CD14-positive monocyte (primary cell): ENCODE results near the gene IGDCC3. TPM values are rescaled to one million over a fixed set of nuclear protein-coding genes. Genes with fewer than 3 reads are reported as not detected.

Experiments
- DNase-seq, 3 donors: peaks; one replicate each; pipeline ENCODE4 v3.0.0-alpha.2; 2011 to 2022
- H2AFZ ChIP-seq: 2 replicates; pipeline ENCODE4 v1.6.0; 2012; ENCODE audit warnings: mild to moderate bottlenecking, low read depth, low read length, inconsistent platforms; ENCODE audit not compliant: insufficient read depth, poor library complexity, severe bottlenecking
- H3K27ac ChIP-seq, 2 donors: 1 replicate in 1 of 2; 2 replicates in 1 of 2; pipeline ENCODE4 v1.5.1; 2012 to 2013; ENCODE audit warnings: low read length in 2 of 2, control low read depth in 1 of 2, inconsistent platforms in 1 of 2, low read depth in 1 of 2, mild to moderate bottlenecking in 1 of 2
- H3K27me3 ChIP-seq, 2 donors: one replicate each; pipeline versions ENCODE4 v1.6.0 to v1.6.1; 2011 to 2013; ENCODE audit warnings: low read length in 2 of 2; ENCODE audit not compliant: control insufficient read depth in 2 of 2, insufficient read depth in 2 of 2
- H3K36me3 ChIP-seq, 2 donors: replicated peaks in 1 of 2; 1 replicate in 1 of 2; 2 replicates in 1 of 2; pipeline versions ENCODE4 v1.5.1 to v1.6.1; 2012 to 2013; ENCODE audit warnings: low read length in 2 of 2, control low read depth in 1 of 2, inconsistent platforms in 1 of 2, mild to moderate bottlenecking in 1 of 2; ENCODE audit not compliant: insufficient read depth in 2 of 2, control insufficient read depth in 1 of 2
- H3K4me1 ChIP-seq, 2 donors: 1 replicate in 1 of 2; 2 replicates in 1 of 2; pipeline versions ENCODE4 v1.5.1 to v1.6.1; 2012 to 2013; ENCODE audit warnings: low read length in 2 of 2, control low read depth in 1 of 2, inconsistent platforms in 1 of 2, mild to moderate bottlenecking in 1 of 2, moderate library complexity in 1 of 2; ENCODE audit not compliant: insufficient read depth in 2 of 2, control insufficient read depth in 1 of 2
- H3K4me2 ChIP-seq: replicated peaks from 2 replicates; pipeline ENCODE3; 2012; ENCODE audit warnings: low read length, moderate library complexity, mild to moderate bottlenecking; ENCODE audit not compliant: poor library complexity, severe bottlenecking; ENCODE audit errors: extremely low read depth
- H3K4me3 ChIP-seq, 3 experiments: fragments of 200-600 bp in 1 of 3; sonication (generic) in 1 of 3; replicated peaks in 1 of 3; 1 replicate in 2 of 3; 2 replicates in 1 of 3; pipeline ENCODE4 v1.5.1; 2011 to 2013; ENCODE audit warnings: low read length in 3 of 3, mild to moderate bottlenecking in 3 of 3, control low read depth in 2 of 3, low read depth in 2 of 3, inconsistent platforms in 1 of 3, moderate library complexity in 1 of 3
- H3K79me2 ChIP-seq: 2 replicates; pipeline ENCODE4 v1.6.0; 2012; ENCODE audit warnings: mild to moderate bottlenecking, control low read depth, inconsistent platforms, low read length, moderate library complexity; ENCODE audit not compliant: insufficient read depth
- H3K9ac ChIP-seq: 2 replicates; pipeline ENCODE4 v1.6.0; 2017; ENCODE audit warnings: low read length, mild to moderate bottlenecking; ENCODE audit not compliant: insufficient read depth, poor library complexity, severe bottlenecking
- H3K9me3 ChIP-seq, 2 donors: replicated peaks in 1 of 2; 1 replicate in 1 of 2; 2 replicates in 1 of 2; pipeline versions ENCODE4 v1.5.1 to v1.6.1; 2012 to 2013; ENCODE audit warnings: low read length in 2 of 2, control low read depth in 1 of 2; ENCODE audit not compliant: control insufficient read depth in 1 of 2, insufficient read depth in 1 of 2
- H4K20me1 ChIP-seq: 2 replicates; pipeline ENCODE4 v1.6.0; 2012; ENCODE audit warnings: mild to moderate bottlenecking, low read length, control low read depth, moderate library complexity; ENCODE audit not compliant: insufficient read depth
- H3K27ac Mint-ChIP-seq, 7 donors: one replicate each; pipeline ENCODE4 v1.8.0; 2020; ENCODE audit warnings: mild to moderate bottlenecking in 7 of 7, mixed read lengths in 7 of 7, moderate library complexity in 6 of 7, inconsistent platforms in 2 of 7
- H3K27me3 Mint-ChIP-seq, 3 donors: one replicate each; pipeline ENCODE4 v1.8.0; 2021 to 2022; ENCODE audit warnings: low read depth in 3 of 3, mild to moderate bottlenecking in 3 of 3, mixed read lengths in 3 of 3, moderate library complexity in 3 of 3, inconsistent platforms in 1 of 3
- H3K36me3 Mint-ChIP-seq, 2 donors: one replicate each; pipeline ENCODE4 v1.8.0; 2020; ENCODE audit warnings: mixed read lengths in 2 of 2, inconsistent platforms in 1 of 2, mild to moderate bottlenecking in 1 of 2
- H3K4me1 Mint-ChIP-seq: one replicate; pipeline ENCODE4 v1.8.0; 2020; ENCODE audit warnings: mild to moderate bottlenecking, mixed read lengths
- H3K4me3 Mint-ChIP-seq, 2 donors: one replicate each; pipeline ENCODE4 v1.8.0; 2020; ENCODE audit warnings: mild to moderate bottlenecking in 2 of 2, mixed read lengths in 2 of 2, moderate library complexity in 1 of 2
- H3K9me3 Mint-ChIP-seq, 7 donors: one replicate each; pipeline ENCODE4 v1.8.0; 2020 to 2022; ENCODE audit warnings: mixed read lengths in 7 of 7, mild to moderate bottlenecking in 6 of 7, moderate library complexity in 6 of 7, inconsistent platforms in 2 of 7
- CTCF ChIP-seq: fragments of 200-600 bp; IDR thresholded peaks from one replicate; pipeline ENCODE4 v1.8.0; 2022; ENCODE audit warnings: antibody characterized with exemption, mild to moderate bottlenecking
- WGBS: methylation state at CpG from one replicate; pipeline ENCODE4 v1.1.5; 2013; ENCODE audit warnings: missing lambda C conversion rate; ENCODE audit not compliant: insufficient coverage; 5-methylcytosine and 5-hydroxymethylcytosine counted together
- intact Hi-C, 2 donors: fragments of 100-400 bp; cut with micrococcal nuclease; formaldehyde crosslinking; loops; one replicate each; pipeline versions ENCODE4 v1.15.0 to v1.15.1; 2023
- polyA plus RNA-seq, 3 donors: library from polyadenylated mRNA; depleted of rRNA in 1 of 3; unstranded in 2 of 3; stranded (reverse) in 1 of 3; fragments of 300-500 nt in 2 of 3; fragments of >200 nt in 1 of 3; fragmentation: Illumina TruSeq in 2 of 3; gene quantifications; 1 replicate in 2 of 3; 2 replicates in 1 of 3; pipeline ENCODE4 v1.2.3, GENCODE V29; 2012 to 2021

Gene IGDCC3
- polyA plus RNA-seq, 3 donors, result not detected

GRCh38 chr15:65396965-65397317 lies 19.1 kb upstream of the IGDCC3 start:
- WGBS, result 0% methylated on average over 1 of the region's 10 CpGs
- no peaks in the 10 kb centered on the region for H4K20me1 ChIP-seq
- peak overlapping the region in 1 of 2 donors; percentile 74 for H3K4me3 Mint-ChIP-seq
- TF ChIP-seq CTCF, result no peak
- H3K9ac ChIP-seq, result no peak overlapping the region
- H3K27ac Mint-ChIP-seq, result no peak overlapping the region
- H3K9me3 Mint-ChIP-seq, result peaks cover 0 to 5% (median 0%) of the 10 kb centered on the region in 7 donors
- intact Hi-C loops, result no loop called here
- H3K4me1 Mint-ChIP-seq, result no peaks in the 10 kb centered on the region
- H3K4me2 ChIP-seq, result no peak overlapping the region
- peaks cover 61 to 71% (median 66%) of the 10 kb centered on the region in 3 donors for H3K27me3 Mint-ChIP-seq
- no peak overlapping the region for H3K27ac ChIP-seq
- peaks cover 0 to 17% of the 10 kb centered on the region in 2 donors for H3K9me3 ChIP-seq
- no peaks in the 10 kb centered on the region for H3K79me2 ChIP-seq
- no peaks in the 10 kb centered on the region for H3K36me3 ChIP-seq
- H3K27me3 ChIP-seq, result peaks cover 33 to 54% of the 10 kb centered on the region in 2 donors
- no peaks in the 10 kb centered on the region for H3K36me3 Mint-ChIP-seq
- H3K4me3 ChIP-seq, result no peak overlapping the region
- H3K4me1 ChIP-seq, result no peaks in the 10 kb centered on the region
- no peak overlapping the region for H2AFZ ChIP-seq
- no peak for DNase-seq

- Histone ChIP-seq H3K79me2 (no peaks in the 10 kb centered on the region), H3K4me3 (no peak overlapping the region), H3K9ac (no peak overlapping the region), H3K27ac (no peak overlapping the region), H2AFZ (no peak overlapping the region), H3K4me1 (no peaks in the 10 kb centered on the region), H3K4me2 (no peak overlapping the region), H4K20me1 (no peaks in the 10 kb centered on the region), H3K9me3 (peaks cover 0 to 17% of the 10 kb centered on the region in 2 donors), H3K36me3 (no peaks in the 10 kb centered on the region), H3K27me3 (peaks cover 33 to 54% of the 10 kb centered on the region in 2 donors)
- no peak for DNase-seq
- Mint-ChIP-seq H3K4me1 (no peaks in the 10 kb centered on the region), H3K36me3 (no peaks in the 10 kb centered on the region), H3K4me3 (peak overlapping the region in 1 of 2 donors; percentile 74), H3K27me3 (peaks cover 61 to 73% (median 66%) of the 10 kb centered on the region in 3 donors), H3K9me3 (peaks cover 0 to 5% (median 0%) of the 10 kb centered on the region in 7 donors), H3K27ac (no peak overlapping the region)
- intact Hi-C loops, result no loop called here
- 5% methylated on average over 34 of the region's 34 CpGs for WGBS
- TF ChIP-seq CTCF, result no peak
Measured at GRCh38 chr15:65396283-65396964, 18.6 kb upstream of the IGDCC3 start.
